Right lobe of liver (tissue), 6 donors: Measurements from ENCODE around the gene CTPS1. TPM values are rescaled to one million over a fixed set of nuclear protein-coding genes. Genes with fewer than 3 reads are reported as not detected.

Experiments used
- ATAC-seq, 4 donors: fragments of 200-7000 bp; cut with Tn5 transposase; one replicate each; pipeline ENCODE4 v1.9.1; 2020; ENCODE audit warnings: mild to moderate bottlenecking in 4 of 4, moderate library complexity in 4 of 4
- DNase-seq, 3 donors: peaks; one replicate each; pipeline ENCODE4 v3.0.0-alpha.2; 2020
- H3K27ac ChIP-seq, 3 donors: fragments of 200-600 bp; one replicate each; pipeline ENCODE4 v1.8.0; 2022
- H3K27me3 ChIP-seq, 2 donors: fragments of 200-600 bp; one replicate each; pipeline ENCODE4 v1.8.0; 2022
- H3K36me3 ChIP-seq, 4 donors: fragments of 200-600 bp; sonication (generic) in 1 of 4; one replicate each; pipeline versions ENCODE4 v1.5.1 to v1.8.0; 2017 to 2022; ENCODE audit warnings: control low read depth in 1 of 4
- H3K4me1 ChIP-seq, 4 donors: fragments of 200-600 bp; sonication (generic) in 1 of 4; one replicate each; pipeline versions ENCODE4 v1.5.1 to v1.8.0; 2017 to 2022; ENCODE audit warnings: control low read depth in 1 of 4
- H3K4me3 ChIP-seq, 3 donors: fragments of 200-600 bp; one replicate each; pipeline ENCODE4 v1.8.0; 2022
- H3K9me3 ChIP-seq, 4 donors: fragments of 200-600 bp; sonication (generic) in 1 of 4; one replicate each; pipeline versions ENCODE4 v1.5.1 to v1.8.0; 2017 to 2022; ENCODE audit warnings: control low read depth in 1 of 4
- CTCF ChIP-seq, 4 donors: fragments of 200-600 bp in 3 of 4; fragments of 450-650 bp in 1 of 4; IDR thresholded peaks; one replicate each; pipeline versions ENCODE4 v1.5.1 to v1.8.0; 2016 to 2022; ENCODE audit warnings: antibody characterized with exemption in 4 of 4, mild to moderate bottlenecking in 2 of 4
- POLR2A ChIP-seq: fragments of 450-650 bp; IDR thresholded peaks from one replicate; pipeline ENCODE4 v1.6.1; 2017; ENCODE audit warnings: antibody characterized with exemption, mild to moderate bottlenecking
- WGBS: methylation state at CpG from one replicate; pipeline ENCODE4 v1.1.6; 2018; ENCODE audit warnings: low coverage, low lambda C conversion rate; ENCODE audit not compliant: insufficient coverage; ENCODE audit errors: missing lambda C conversion rate; 5-methylcytosine and 5-hydroxymethylcytosine counted together
- intact Hi-C, 2 donors: fragments of 100-400 bp; cut with DNase I; formaldehyde crosslinking; loops; one replicate each; pipeline versions ENCODE4 v1.11.2 to v1.14.1; 2022
- total RNA-seq, 6 experiments: library from RNA; depleted of rRNA in 2 of 6; stranded (reverse); fragments of >200 nt in 2 of 6; fragmentation: NEBNext Ultra II Directional in 3 of 6; extraction: Animal tissue kit (Norgen Biotek cat#: 25700) in 3 of 6; gene quantifications; one replicate each; pipeline versions ENCODE4 v1.1.0 to v1.2.4, GENCODE V29; 2016 to 2023
- donor health status: DM: no; HTN: yes; CAD: no.
- donor health status: DM: no; HTN: no; CAD: no.
- donor health status: DM: no; HTN: no; CAD: no.
- donor health status: DM: no; HTN: yes; CAD: no.
- donor health status: DM: no; HTN: yes; CAD: no.

CTPS1 gene
- total RNA-seq, 6 experiments from 2014 or later, result 13.1 to 48.0 (median 42.2) TPM

GRCh38 chr1:40973912-40974311 is 5.6 kb upstream of the CTPS1 start:
- DNase-seq (no peak), ATAC-seq (no peak)
- 48% methylated on average over 2 of the region's 2 CpGs for WGBS
- no peak for TF ChIP-seq CTCF (IDR thresholded peaks at IDR 0.05)
- TF ChIP-seq POLR2A, result no peak
- Histone ChIP-seq H3K4me3 (no peak overlapping the region), H3K4me1 (no peaks in the 10 kb centered on the region), H3K36me3 (no peaks in the 10 kb centered on the region), H3K27me3 (no peaks in the 10 kb centered on the region), H3K27ac (no peak overlapping the region), H3K9me3 (no peaks in the 10 kb centered on the region)
- intact Hi-C loops, result no loop called here

GRCh38 chr1:40974945-40975344 is 4.6 kb upstream of the CTPS1 start:
- no peak overlapping the region for H3K4me3 ChIP-seq
- intact Hi-C loops, result no loop called here
- no peak overlapping the region for H3K27ac ChIP-seq
- H3K27me3 ChIP-seq, result no peaks in the 10 kb centered on the region
- no peaks in the 10 kb centered on the region for H3K36me3 ChIP-seq
- 79% methylated on average over 5 of the region's 9 CpGs for WGBS
- TF ChIP-seq POLR2A, result no peak
- no peak for TF ChIP-seq CTCF (IDR thresholded peaks at IDR 0.05)
- ATAC-seq (no peak), DNase-seq (no peak)
- H3K4me1 ChIP-seq, result peaks cover 0 to 4% (median 0%) of the 10 kb centered on the region in 4 donors
- no peaks in the 10 kb centered on the region for H3K9me3 ChIP-seq

GRCh38 chr1:40976952-40977690 is 2.4 kb upstream of the CTPS1 start:
- DNase-seq, result no peak
- WGBS, result 82% methylated on average over 5 of the region's 5 CpGs
- no peaks in the 10 kb centered on the region for H3K27me3 ChIP-seq
- no peaks in the 10 kb centered on the region for H3K36me3 ChIP-seq
- no peak for ATAC-seq
- no peak overlapping the region for H3K4me3 ChIP-seq
- H3K9me3 ChIP-seq, result no peaks in the 10 kb centered on the region
- intact Hi-C loops, result no loop called here
- TF ChIP-seq CTCF (IDR thresholded peaks at IDR 0.05), result no peak
- TF ChIP-seq POLR2A, result no peak
- H3K27ac ChIP-seq, result no peak overlapping the region
- H3K4me1 ChIP-seq, result peaks cover 0 to 20% (median 0%) of the 10 kb centered on the region in 4 donors

- intact Hi-C loops, result no loop called here
- Histone ChIP-seq H3K36me3 (no peaks in the 10 kb centered on the region), H3K27me3 (no peaks in the 10 kb centered on the region), H3K4me1 (peaks cover 0 to 20% (median 0%) of the 10 kb centered on the region in 4 donors), H3K27ac (no peak overlapping the region), H3K9me3 (no peaks in the 10 kb centered on the region), H3K4me3 (no peak overlapping the region)
- ATAC-seq, result no peak
- TF ChIP-seq POLR2A, result no peak
- TF ChIP-seq CTCF (IDR thresholded peaks at IDR 0.05), result no peak
- 83% methylated on average over 1 of the region's 1 CpG for WGBS
- DNase-seq, result no peak
These were observed 1.8 kb upstream of the CTPS1 start for GRCh38 chr1:40977716-40978115.
